ENCODE results near the gene KBTBD8.

KBTBD8 gene

GRCh38 chr3:66971891-66972551, 26.1 kb upstream of the KBTBD8 start:
- 0 out of 2 replicates have a peak, but pooled peaks have one; percentile 29 for TF ChIP-seq MAX (IDR thresholded peaks at IDR 0.05; ENCODE audit: low read depth, low read length)
- TF ChIP-seq POLR2A (IDR thresholded peaks at IDR 0.05; ENCODE audit: extremely low read depth, insufficient read length), result no peak
- TF ChIP-seq CTCF (IDR thresholded peaks at IDR 0.05; ENCODE audit: low read depth, low read length), result peak; percentile 79
- H3K4me3 ChIP-seq (ENCODE audit: low read depth, low read length), result peak overlapping the region; percentile 35
- peak; percentile 79 for DNase-seq (ENCODE audit: low read depth)

GRCh38 chr3:66980791-66981190, 17.3 kb upstream of the KBTBD8 start:
- DNase-seq (ENCODE audit: low read depth), result peak; percentile 4
- H3K4me3 ChIP-seq (ENCODE audit: low read depth, low read length), result no peak overlapping the region
- TF ChIP-seq MAX (IDR thresholded peaks at IDR 0.05; ENCODE audit: low read depth, low read length) (no peak), MYC (IDR thresholded peaks at IDR 0.05; ENCODE audit: low read depth, low read length) (no peak), CTCF (IDR thresholded peaks at IDR 0.05; ENCODE audit: low read depth, low read length) (no peak), POLR2A (IDR thresholded peaks at IDR 0.05; ENCODE audit: extremely low read depth, insufficient read length) (no peak)

- DNase-seq (ENCODE audit: low read depth), result no peak
- TF ChIP-seq MYC (IDR thresholded peaks at IDR 0.05; ENCODE audit: low read depth, low read length) (no peak), MAX (IDR thresholded peaks at IDR 0.05; ENCODE audit: low read depth, low read length) (no peak), POLR2A (IDR thresholded peaks at IDR 0.05; ENCODE audit: extremely low read depth, insufficient read length) (no peak), CTCF (IDR thresholded peaks at IDR 0.05; ENCODE audit: low read depth, low read length) (no peak)
- H3K4me3 ChIP-seq (ENCODE audit: low read depth, low read length), result no peak overlapping the region
Measured at GRCh38 chr3:66983101-66983500, 15.0 kb upstream of the KBTBD8 start.

- TF ChIP-seq MAX (IDR thresholded peaks at IDR 0.05; ENCODE audit: low read depth, low read length) (no peak), POLR2A (IDR thresholded peaks at IDR 0.05; ENCODE audit: extremely low read depth, insufficient read length) (no peak), MYC (IDR thresholded peaks at IDR 0.05; ENCODE audit: low read depth, low read length) (no peak), CTCF (IDR thresholded peaks at IDR 0.05; ENCODE audit: low read depth, low read length) (no peak)
- H3K4me3 ChIP-seq (ENCODE audit: low read depth, low read length), result no peak overlapping the region
- no peak for DNase-seq (ENCODE audit: low read depth)
Measured at GRCh38 chr3:66985336-66985920, 12.7 kb upstream of the KBTBD8 start.

- no peak for DNase-seq (ENCODE audit: low read depth)
- no peak overlapping the region for H3K4me3 ChIP-seq (ENCODE audit: low read depth, low read length)
- TF ChIP-seq MYC (IDR thresholded peaks at IDR 0.05; ENCODE audit: low read depth, low read length), result no peak
- no peak for TF ChIP-seq CTCF (IDR thresholded peaks at IDR 0.05; ENCODE audit: low read depth, low read length)
Measured at GRCh38 chr3:66986406-66986805, 11.7 kb upstream of the KBTBD8 start.
